GM19372 (cell line): Measurements from ENCODE around the gene GLI1.

Experiments used
- ATAC-seq: cut with Tn5 transposase; IDR thresholded peaks from one replicate; pipeline ENCODE4 v1.9.1; 2021; ENCODE audit warnings: mild to moderate bottlenecking, low read depth, moderate library complexity; ENCODE audit not compliant: unreplicated experiment

GLI1 gene

DNA sequence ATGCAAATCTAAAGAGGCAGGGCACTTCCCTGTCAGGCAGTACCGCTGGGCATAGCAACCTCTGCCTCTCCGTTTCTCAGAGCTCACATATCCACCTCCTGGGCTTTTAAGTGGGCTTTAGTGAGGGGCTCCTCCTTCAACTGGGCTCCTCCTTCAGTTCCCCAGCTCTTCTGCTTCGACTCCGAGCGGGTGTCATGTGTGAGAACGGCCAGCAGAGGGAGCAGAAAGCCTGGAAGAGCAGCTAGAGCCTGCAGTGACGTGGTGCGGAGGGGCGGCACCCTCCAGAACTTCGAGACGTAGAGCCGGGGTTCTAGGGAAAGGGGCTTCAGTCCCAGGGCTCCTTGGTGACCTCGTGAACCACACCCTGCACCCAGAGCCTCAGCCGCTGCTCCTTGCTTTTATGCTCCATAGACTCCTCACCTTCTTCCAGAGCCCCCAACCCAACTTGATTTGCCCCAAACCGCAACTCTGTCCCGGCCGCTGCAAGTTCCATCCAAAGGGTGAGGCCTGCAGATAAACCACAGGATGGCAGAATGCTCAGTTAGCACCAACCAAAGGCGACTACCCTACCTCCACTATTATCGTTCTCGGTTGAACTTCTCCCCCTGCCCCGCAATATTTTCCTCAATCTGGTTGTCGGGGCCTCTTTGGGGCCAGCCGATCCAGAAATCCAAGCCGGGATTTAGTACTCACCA, 383 bp upstream of the GLI1 start:
- ATAC-seq = peak; percentile 55

DNA sequence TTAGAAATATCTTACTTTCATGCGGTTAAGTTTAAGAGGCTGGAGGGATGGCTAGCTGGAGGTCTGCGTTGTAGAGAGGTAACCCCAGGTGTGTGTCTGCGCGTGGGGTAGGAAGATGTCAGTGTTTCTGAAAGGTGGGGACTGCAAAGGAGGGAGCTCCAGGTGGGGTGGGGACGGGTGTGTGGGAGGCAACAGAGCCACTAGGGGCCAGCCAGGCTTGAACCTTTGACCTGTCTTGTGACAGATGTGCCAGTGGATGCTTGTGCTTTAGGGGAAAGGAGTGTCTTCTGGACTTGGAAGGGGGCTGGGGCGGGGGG, 841 bp downstream of the GLI1 start:
- ATAC-seq = no peak

DNA sequence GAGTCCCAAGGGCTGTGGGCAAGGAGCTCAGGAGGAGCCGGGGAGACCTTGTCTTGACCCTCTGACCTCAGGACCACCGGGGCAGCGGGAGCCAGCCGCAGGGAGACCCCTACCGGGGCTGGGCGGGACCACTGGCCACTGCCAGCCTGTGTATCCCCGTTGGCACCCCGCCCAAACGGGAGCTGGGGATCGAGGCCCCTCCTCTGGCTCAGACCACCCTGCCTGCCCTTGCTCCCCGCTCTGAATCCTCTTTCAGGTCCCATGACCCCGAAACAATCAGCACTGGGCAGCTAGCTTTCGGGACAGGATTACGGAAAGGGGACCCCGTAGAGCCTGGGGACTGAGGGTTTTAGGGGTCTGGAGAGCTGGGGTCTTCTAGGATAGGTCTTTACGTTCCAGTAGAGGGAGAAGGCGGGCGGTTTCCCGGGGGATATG, 1.3 kb downstream of the GLI1 start:
- ATAC-seq = no peak

DNA sequence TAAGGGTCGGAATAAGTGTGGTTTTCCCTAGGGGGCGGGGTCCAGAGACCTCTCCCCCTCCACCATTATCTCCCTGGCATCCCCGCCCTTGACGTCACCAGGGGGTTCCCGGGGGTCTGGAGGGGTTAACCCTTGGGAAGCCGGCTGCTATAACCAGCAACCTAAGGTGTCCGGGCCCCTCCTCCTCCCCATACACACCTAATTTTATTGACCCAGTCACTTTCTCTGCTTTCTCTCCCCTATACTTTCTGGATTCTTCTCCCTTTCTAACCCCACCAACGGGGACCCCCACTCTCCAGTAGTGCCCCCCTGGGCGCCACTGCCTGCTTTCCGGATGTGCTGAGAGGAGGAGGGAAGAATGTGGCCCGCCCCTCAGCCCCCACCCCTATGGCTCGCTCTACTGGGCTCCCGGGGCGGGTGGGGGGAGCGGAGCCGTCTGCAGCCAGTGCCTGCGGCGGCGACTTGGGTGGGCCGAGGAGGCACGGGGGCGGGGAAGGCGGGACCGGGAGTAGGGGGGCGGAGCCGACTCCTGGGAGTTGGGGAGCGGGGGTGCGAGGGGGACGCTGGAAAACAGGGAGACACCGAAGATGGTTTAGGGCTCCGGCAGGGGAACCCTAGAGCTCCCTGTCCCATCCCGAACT, 1.8 kb downstream of the GLI1 start:
- no peak for ATAC-seq

DNA sequence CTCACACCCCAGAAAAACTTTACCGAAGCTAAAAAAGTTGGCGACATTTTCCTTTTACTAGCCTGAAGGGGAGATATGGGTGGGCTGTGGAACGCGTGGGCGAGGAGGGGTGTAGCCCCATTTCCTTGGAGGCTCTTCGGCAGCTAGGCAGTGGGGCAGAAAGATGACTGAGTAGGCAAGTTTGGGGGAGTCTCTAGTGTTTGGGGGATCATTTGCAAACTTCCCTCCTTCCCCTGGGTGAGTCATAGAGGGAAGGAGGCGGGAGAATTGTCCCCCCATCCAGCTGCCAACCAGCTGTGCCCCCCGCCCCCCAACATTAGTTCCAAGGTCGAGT, 2.3 kb downstream of the GLI1 start:
- no peak for ATAC-seq

DNA sequence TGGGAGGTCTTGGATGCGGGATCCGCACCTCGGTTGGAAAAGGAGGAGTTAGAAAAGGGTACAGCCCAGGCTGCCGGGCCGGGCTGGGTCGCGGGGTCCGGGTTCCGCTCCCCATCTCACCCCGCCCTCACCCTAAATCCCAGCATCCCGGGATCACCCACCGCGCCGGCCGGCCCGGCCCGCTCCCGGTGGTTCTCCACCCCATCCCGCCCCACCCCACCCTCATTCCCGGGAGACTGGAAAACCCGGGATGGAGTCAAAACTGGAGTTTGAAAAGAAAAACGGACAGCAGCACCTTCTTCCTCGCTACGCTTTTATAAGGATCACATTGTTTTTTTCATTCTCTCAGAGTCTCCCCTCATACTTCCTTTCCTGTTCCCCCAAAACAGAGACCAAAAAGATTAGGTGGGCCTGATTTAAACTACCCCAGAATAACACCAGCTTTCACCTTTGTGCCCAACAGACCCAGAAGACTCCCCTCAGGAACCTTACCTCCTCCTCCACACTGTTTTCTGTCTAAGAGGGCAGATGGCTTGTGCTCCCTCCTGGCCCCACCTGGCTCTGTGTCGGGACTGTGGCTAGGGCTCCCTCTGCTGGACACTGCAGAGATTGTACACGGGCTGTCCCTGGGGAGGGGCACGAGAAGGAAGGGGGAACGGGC, 2.8 kb downstream of the GLI1 start:
- ATAC-seq = peak; percentile 71

DNA sequence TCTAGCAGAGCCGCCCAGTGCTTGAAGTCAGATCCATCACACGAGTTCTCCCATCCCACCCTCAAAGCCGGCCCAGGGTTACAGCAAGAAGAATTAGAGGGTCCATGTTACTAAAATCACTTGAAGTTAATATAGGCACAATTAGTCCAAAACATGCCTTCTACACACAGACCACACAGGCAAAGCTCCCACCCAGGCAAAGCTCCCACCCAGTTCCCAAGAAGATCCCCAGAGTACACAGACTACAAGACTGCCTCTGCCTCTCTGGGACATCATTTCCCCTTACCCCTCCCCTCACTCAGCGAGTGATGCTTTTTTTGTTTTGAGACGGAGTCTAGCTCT, 3.3 kb downstream of the GLI1 start:
- no peak for ATAC-seq

DNA sequence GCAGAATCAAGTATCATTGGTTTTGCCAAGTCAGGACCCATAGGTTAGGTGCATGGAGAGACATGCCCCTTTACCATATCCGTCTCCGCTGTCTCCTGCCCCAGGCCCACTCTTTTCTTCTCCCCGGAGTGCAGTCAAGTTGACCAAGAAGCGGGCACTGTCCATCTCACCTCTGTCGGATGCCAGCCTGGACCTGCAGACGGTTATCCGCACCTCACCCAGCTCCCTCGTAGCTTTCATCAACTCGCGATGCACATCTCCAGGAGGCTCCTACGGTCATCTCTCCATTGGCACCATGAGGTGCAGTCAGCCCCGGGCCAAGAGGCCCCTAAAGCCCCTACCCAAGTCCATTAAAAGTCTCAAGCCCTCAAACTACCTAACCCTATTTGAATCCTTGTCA, 5.0 kb downstream of the GLI1 start:
- no peak for ATAC-seq

DNA sequence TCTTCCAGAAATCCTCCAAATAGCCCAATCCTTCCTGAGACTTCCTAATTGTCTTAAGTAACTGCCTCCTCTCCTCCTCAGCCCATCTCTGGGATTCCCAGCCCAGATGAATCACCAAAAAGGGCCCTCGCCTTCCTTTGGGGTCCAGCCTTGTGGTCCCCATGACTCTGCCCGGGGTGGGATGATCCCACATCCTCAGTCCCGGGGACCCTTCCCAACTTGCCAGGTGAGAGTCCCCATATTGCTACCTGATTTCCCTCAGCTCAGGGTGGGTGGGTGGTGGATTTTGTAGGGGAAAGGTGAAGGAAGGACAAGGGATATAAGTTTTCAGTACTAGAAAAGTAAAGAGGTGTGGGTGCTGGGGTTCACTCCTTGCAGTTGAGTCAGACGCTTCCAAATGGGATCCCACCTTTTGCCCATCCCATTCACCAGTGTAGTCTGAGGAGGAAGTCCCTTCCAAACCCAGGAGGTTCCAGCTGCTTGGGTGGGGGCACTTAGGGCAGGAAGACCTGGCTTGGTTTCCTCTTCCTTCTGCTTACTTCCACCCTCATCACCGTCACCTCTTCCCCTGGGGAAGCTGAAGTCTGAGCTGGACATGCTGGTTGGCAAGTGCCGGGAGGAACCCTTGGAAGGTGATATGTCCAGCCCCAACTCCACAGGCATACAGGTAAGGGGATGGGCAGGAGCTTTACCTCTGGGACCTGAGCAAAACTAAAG, 5.6 kb downstream of the GLI1 start:
- ATAC-seq = no peak

DNA sequence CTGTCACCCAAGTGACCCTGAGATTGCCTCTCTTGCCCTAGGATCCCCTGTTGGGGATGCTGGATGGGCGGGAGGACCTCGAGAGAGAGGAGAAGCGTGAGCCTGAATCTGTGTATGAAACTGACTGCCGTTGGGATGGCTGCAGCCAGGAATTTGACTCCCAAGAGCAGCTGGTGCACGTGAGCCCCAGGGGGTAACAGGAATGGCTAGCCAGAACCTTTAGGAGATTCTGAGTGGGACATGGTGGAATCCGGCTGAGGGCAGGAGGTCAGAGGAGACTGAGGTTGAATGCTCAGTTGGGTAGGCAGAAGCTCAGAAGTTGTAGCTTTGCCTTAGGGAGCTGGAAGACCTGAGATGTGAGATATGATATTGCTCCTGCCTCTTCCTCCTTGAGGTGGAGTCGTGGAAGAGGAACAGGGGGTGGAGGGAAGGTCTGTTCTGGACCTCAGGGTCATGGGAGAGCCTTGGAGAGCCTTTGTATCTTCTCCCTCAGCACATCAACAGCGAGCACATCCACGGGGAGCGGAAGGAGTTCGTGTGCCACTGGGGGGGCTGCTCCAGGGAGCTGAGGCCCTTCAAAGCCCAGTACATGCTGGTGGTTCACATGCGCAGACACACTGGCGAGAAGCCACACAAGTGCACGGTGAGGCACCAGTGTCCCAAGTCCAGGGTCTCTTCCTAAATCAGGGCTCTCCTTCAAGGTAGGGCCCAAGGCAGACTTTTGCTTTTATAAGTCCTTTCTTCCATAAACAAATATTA, 6.3 kb downstream of the GLI1 start:
- no peak for ATAC-seq

DNA sequence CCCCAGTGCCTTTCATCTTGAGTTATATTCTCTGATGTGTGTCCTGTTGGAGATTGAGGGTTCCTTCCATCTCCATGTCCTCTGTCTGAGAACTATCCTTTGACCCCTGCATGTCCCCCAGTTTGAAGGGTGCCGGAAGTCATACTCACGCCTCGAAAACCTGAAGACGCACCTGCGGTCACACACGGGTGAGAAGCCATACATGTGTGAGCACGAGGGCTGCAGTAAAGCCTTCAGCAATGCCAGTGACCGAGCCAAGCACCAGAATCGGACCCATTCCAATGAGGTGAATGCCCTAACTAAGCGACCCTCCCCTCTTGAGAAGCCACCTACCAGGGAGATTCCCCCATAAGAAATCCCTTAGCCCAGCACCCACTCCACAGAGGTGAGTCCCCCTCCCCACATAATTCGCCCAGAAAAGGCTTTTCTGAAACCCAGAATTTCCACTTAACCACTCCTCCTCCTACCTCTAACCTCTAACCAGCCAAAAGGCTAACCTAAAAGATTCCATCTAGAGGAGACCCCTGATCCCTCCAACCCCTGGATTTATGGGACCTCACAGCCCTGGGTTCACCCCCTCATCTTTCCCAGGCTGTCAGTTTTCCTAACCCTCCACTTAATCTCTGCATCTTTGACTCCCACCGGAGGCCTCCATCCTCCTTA, 7.8 kb downstream of the GLI1 start:
- no peak for ATAC-seq

DNA sequence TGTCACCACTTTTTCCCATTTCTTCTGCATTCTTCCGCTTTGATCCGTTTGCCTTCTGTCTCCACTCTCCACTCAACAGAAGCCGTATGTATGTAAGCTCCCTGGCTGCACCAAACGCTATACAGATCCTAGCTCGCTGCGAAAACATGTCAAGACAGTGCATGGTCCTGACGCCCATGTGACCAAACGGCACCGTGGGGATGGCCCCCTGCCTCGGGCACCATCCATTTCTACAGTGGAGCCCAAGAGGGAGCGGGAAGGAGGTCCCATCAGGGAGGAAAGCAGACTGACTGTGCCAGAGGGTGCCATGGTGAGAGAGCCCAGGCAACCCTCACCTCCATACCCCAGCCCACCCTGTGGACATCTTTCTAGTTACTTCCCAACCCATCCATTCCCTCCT, 8.3 kb downstream of the GLI1 start:
- no peak for ATAC-seq

DNA sequence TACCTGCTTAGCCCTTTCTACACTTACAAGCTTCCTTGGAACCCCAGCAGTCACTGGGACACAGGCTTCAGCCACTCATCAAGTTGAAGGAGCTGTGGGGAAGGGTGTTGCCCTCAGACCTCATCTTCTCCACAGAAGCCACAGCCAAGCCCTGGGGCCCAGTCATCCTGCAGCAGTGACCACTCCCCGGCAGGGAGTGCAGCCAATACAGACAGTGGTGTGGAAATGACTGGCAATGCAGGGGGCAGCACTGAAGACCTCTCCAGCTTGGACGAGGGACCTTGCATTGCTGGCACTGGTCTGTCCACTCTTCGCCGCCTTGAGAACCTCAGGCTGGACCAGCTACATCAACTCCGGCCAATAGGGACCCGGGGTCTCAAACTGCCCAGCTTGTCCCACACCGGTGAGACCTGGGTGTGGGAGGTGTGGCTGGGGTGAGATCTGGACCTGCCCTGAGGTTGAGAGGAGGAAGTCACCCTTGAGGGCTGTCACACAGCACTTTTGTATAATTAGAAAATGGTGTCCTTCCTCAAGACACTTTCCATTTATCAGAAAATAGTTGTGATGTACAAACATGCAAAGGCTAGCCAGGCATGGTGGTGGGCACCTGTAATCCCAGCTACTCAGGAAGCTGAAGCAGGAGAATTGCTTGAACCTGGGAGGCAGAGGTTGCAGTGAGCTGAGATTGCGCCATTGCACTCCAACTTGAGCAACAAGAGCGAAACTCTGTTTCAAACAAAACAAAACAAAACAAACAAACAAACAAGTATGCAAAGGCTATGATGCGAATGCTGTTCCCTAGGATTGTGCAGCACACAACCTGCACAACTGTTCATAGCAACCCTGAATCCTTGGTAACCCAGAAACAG, 9.9 kb downstream of the GLI1 start:
- no peak for ATAC-seq

DNA sequence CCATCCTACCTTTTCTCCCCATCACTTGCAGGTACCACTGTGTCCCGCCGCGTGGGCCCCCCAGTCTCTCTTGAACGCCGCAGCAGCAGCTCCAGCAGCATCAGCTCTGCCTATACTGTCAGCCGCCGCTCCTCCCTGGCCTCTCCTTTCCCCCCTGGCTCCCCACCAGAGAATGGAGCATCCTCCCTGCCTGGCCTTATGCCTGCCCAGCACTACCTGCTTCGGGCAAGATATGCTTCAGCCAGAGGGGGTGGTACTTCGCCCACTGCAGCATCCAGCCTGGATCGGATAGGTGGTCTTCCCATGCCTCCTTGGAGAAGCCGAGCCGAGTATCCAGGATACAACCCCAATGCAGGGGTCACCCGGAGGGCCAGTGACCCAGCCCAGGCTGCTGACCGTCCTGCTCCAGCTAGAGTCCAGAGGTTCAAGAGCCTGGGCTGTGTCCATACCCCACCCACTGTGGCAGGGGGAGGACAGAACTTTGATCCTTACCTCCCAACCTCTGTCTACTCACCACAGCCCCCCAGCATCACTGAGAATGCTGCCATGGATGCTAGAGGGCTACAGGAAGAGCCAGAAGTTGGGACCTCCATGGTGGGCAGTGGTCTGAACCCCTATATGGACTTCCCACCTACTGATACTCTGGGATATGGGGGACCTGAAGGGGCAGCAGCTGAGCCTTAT, 10.8 kb downstream of the GLI1 start:
- ATAC-seq = no peak

DNA sequence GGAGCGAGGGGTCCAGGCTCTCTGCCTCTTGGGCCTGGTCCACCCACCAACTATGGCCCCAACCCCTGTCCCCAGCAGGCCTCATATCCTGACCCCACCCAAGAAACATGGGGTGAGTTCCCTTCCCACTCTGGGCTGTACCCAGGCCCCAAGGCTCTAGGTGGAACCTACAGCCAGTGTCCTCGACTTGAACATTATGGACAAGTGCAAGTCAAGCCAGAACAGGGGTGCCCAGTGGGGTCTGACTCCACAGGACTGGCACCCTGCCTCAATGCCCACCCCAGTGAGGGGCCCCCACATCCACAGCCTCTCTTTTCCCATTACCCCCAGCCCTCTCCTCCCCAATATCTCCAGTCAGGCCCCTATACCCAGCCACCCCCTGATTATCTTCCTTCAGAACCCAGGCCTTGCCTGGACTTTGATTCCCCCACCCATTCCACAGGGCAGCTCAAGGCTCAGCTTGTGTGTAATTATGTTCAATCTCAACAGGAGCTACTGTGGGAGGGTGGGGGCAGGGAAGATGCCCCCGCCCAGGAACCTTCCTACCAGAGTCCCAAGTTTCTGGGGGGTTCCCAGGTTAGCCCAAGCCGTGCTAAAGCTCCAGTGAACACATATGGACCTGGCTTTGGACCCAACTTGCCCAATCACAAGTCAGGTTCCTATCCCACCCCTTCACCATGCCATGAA, 11.5 kb downstream of the GLI1 start:
- ATAC-seq = no peak

DNA sequence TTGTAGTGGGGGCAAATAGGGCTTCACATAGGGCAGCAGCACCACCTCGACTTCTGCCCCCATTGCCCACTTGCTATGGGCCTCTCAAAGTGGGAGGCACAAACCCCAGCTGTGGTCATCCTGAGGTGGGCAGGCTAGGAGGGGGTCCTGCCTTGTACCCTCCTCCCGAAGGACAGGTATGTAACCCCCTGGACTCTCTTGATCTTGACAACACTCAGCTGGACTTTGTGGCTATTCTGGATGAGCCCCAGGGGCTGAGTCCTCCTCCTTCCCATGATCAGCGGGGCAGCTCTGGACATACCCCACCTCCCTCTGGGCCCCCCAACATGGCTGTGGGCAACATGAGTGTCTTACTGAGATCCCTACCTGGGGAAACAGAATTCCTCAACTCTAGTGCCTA, 12.1 kb downstream of the GLI1 start:
- ATAC-seq = no peak

DNA sequence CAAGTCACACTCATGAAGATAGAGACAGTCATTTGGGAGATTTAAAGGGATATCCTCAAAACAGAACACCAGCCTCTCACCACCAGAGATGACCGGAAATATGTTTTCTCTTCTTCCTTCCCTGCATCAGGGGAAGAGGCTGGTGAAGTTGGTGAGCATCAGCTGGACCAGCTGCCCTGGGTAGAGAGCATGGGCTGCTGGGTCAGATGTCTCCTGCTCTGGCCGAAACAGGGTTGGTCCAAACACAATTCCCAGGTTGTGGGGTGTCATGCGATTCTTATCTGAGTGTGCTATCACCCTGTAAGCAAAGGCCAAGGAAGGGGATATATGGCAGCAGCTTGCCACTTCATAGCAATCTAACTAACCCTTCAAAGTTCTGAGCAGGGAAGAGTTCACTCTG, 12.8 kb downstream of the GLI1 start:
- ATAC-seq = no peak

DNA sequence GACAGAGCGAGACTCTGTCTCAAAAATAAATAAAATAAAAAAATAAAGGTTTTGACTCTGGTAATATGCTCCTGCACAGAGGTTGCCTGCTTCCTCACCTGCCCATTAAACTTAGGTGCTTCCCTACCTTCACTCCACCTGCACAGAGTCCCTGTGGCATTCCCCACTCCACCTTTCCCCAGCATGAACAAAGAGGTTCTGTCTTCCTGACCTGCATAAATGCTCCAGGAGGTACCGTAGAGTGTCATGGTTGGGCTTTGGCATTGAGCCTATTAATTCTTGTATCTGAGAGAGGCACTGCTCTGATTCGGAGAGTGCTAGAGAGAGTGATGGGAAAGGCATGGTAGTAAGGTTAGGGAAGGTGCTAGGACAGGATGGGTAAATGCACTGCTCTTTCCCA, 13.8 kb downstream of the GLI1 start:
- ATAC-seq = no peak
